HG03378 (cell line): ENCODE data around the gene ETNK1.
"Not testable (repeated sequence)": the region's sequence is repeated elsewhere in the genome, so short reads cannot be mapped to it uniquely, and the experiment has no call there.

ENCODE experiments used
- ATAC-seq: cut with Tn5 transposase; IDR thresholded peaks from one replicate; pipeline ENCODE4 v1.9.1; 2021; ENCODE audit warnings: mild to moderate bottlenecking, moderate library complexity; ENCODE audit not compliant: unreplicated experiment

Gene ETNK1

DNA sequence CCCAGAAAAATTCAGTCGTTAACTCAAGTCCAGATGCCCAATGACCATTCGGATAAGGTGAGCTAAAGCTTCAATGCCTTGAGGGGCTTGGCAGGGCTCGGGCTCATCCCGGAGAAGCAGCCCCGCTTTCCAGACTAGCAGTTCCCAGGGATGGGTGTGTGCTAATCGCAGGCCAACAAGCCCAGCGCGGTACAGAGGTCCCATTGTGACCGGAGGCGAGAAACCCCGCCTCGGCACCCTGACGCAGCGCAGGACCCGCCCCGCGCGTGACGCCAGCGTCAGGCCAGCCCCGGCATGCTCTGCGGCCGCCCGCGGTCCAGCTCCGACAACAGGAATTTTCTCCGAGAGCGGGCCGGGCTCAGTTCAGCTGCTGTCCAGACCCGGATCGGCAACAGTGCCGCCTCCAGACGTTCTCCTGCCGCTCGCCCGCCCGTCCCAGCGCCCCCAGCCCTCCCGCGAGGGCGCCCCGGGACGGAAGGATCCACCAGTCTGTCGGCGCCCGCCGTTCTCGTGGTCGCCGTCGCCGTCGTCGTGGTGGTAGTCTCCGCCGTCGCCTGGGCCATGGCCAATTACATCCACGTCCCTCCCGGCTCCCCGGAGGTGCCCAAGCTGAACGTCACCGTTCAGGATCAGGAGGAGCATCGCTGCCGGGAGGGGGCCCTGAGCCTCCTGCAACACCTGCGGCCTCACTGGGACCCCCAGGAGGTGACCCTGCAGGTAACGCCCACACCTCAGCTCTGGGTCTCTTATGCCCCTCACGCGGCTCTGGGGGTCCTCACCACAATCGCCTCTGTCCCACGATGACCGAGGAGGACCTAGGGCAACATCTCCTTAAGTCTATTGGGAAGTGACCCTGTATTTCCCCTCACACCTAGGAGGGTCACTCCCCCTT, at the start of gene ETNK1:
ETNK1 (plus strand) TSS at position 302 of the 892 bp plus-strand sequence; CDS start at position 562, 260 bp downstream.
- ATAC-seq, result peak; percentile 90

DNA sequence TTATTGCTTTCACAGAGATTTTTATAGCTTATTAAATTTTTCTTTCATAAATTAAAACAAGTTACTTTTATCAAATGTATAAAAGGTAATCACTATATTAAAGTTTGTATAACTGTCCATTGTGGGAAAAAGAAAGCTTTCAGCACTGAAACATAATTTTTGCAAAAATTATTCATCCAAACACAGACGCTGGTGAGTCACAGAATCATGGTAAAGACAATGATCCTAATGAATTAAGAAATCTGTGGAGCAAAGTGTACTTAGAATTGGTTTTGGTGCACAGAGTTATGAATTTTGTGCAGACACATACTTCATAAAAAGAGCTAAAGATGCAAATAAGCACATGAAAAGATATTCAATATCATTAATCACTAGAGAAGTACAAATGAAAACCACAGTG, 48.9 kb upstream of the ETNK1 start:
- no peak for ATAC-seq

DNA sequence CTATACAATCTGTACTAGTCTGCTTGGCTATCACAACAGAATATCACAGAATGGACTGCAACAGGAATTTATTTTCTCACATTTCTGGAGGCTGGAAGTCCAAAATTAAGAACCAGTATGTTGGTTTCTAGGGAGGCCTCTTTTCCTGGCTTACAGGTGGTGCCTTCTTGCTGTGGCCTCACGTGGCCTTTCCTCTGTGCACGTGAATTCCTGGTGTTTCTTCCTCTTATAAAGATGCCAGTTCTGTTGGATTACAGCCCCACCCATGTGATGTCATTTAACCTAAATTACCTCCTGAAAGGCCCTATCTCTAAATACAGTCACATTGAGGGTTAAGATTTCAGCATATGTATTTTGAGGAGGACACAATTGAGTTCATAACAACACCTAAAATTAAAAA, 48.5 kb upstream of the ETNK1 start:
- ATAC-seq, result no peak

- no peak for ATAC-seq
Observed at GRCh38 chr12:22577667-22578066, 47.3 kb upstream of the ETNK1 start.

GRCh38 chr12:22578328-22578727, 46.6 kb upstream of the ETNK1 start:
- ATAC-seq, result no peak

- ATAC-seq, result no peak
Observed at GRCh38 chr12:22588817-22589216, 36.2 kb upstream of the ETNK1 start.

DNA sequence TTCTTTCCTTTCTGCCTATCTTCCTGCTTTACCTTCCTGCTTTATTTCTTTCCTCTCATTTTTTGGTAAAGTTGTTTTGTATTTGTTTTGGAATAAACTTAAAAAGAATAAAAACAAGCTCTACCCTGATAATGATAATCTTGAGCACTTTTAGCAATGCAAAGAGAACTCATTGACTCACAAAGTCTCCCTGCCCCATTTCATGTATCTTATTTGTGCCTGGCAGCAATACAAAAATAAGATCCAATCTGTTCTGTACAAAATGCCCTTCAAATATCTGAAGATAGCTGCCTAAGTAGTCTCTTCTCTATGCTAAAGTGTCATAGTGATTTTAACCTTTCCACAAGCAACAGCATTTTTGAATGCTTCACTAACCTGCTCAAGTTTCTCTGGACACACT, 31.1 kb upstream of the ETNK1 start:
- no peak for ATAC-seq

- not testable (repeated sequence) for ATAC-seq
Observed at GRCh38 chr12:22597539-22597938, 27.4 kb upstream of the ETNK1 start.

DNA sequence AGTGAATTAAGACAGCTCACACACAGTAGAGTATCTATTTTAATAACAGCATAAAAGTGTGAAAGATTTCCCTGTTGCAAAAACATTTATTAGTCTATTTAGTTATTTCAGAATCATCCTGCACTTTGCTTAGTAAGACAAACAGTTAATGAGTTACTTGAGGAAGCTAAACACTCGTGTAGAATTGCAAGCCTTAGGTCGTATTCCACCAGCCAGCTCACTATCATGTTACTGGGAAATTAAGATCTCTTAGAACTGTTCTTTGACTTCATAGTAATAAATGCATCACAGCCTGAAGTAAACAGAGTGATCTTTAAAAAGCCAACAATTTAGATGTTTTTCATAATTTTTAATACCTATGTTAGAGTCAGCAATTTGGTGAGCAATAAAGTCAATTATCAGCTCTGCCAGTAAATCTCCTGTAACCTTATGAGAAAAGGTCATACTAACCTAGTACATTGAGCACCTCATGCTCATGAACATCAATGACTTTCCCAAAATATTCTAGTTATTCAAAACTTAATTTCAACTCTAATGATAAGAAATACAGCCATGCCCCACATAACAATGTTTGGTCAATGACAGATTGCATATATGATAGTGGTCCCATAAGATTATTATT, 26.7 kb upstream of the ETNK1 start:
- no peak for ATAC-seq

- no peak for ATAC-seq
Observed at GRCh38 chr12:22598763-22599161, 26.2 kb upstream of the ETNK1 start.

- ATAC-seq, result no peak
Observed at GRCh38 chr12:22600181-22600580, 24.8 kb upstream of the ETNK1 start.

DNA sequence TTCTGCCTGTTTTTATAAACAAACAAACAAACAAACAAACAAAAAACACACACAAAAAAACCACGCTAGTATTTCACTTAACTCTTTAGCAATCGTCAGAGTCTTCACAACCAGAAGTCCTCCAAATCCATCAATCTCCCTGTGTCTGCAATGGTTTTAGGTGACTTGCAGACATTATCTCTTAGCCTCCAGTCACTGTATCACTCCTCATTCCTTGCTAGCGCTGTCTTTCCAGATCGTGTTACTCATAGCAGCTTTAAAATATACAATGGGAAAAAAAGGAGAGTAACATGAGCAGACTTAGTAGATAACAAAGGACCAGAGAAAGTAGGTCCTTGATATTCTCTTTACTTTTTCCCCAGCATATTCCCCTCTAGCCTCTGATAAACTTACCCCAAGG, 15.5 kb upstream of the ETNK1 start:
- no peak for ATAC-seq

GRCh38 chr12:22610131-22610530, 14.8 kb upstream of the ETNK1 start:
- ATAC-seq, result no peak

DNA sequence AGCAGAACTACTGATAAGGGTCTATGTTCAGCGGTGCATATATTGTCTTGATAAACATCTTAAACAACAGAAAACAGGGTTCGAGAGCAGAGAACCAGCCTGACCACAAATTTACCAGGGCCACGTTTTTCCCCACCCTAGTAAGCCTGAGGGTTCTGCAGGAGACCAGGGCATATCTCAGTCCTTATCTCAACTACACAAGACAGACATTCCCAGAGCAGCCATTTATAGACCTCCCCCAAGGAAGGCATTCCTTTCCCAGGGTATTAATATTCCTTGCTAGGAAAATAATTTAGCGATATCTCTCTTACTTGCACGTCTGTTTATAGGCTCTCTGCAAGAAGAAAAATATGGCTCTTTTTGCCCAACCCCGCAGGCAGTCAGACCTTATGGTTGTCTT, 12.1 kb upstream of the ETNK1 start:
- not testable (repeated sequence) for ATAC-seq

DNA sequence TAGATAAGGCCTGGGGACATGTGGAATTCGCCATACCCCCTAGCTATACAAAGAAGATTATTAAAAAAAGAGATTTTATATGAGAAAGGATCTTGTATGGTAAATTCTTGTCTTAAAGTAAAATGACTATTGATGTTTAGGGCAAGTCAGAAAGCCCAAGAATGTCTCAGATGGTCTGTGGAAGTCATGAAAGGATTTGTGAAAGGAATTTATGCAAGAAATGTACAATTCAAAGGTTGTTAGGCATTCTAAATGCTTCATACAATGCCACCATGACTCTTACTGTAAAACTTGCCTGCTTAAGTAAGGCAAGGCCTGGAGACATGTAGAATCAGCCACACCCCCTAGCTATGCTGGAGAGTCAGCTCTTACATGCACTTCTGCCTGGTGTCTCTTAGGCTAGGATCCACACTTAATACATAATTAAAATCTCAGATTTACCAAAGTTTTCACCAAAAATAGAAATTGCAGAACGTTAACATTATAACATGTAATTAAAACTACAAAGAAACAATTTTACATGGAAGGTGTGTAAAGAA, 8.9 kb upstream of the ETNK1 start:
- ATAC-seq, result no peak

DNA sequence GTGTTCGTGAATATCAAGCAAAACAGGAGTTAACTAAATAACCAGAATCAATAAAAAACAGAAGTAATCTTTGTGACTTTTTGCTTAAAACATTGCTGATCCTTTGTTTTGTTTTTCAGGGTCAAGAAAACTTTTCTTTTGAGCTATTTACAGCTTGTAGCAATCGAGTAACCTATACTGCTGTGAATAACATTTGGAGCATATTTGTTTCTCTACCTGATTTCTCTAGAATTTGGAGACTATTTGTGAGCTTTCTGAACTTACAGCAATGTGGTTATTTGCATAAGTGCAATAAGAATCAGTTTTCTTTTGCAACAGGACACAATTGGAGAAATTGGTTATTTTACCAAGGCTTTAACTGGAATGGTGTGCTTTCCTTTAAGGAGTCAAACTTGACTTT, 7.3 kb upstream of the ETNK1 start:
- no peak for ATAC-seq

DNA sequence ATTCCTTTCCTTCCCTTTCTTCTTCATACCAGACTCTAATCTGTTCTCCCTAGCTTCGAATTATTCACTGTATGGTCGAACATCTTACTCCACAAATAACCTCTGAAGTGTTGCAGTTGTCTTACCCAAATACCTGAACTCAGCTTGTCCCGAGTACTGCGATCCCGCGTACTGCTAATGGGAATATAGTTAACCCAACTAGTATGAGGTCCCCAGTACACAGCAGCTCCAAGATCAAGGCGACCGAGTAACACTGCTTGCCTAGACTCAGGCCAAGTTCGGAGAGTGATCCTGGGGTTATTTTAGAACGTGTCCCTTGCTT, 462 bp upstream of the ETNK1 start:
- no peak for ATAC-seq

DNA sequence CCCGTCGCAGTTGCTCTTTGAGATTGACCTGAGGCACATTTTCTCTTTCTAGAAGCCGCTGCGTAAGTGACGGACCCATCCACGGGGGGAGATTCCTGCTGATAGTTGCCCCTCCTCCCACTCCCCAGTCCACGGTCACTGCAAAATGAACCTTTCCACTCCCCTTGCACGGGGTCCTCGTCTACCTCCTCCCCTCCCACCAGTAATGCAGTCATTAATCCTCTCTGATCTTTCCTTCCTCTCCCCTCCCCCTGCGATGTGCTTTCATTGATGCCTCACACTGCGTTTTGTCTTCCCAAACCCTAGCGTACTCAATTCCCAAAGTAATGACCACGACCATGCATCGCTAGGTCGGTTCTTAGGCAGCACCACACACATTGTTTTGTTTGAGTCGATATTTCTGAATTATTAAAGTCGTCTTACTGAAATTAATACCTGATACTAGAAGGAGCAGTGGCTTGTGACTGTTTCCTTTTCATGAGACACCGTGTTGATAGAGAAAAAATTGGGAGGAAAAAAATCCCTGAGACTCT, 857 bp downstream of the ETNK1 start:
- peak; percentile 26 for ATAC-seq

- peak; percentile 47 for ATAC-seq
Observed at GRCh38 chr12:22626406-22626805, 1.4 kb downstream of the ETNK1 start.

DNA sequence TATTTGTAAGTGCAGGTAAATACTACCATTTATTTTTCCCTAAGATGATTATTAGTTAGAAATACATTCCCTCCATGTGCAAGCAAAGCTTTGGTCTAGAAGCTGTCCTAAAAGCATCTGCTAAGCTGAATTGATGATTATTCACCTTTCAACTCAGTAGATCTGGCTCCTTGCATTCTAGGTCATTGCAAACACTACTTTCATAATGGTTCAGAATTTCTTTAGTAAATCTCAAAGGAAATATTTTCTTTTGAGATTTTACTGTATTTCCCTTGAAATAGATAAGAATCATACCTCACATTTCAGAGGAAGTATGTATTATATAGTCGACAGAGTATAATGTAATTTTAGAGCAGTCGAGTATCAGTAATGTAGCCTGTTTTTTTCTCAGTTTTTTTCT, 2.4 kb downstream of the ETNK1 start:
- no peak for ATAC-seq

- no peak for ATAC-seq
Observed at GRCh38 chr12:22628228-22628627, 3.3 kb downstream of the ETNK1 start.

DNA sequence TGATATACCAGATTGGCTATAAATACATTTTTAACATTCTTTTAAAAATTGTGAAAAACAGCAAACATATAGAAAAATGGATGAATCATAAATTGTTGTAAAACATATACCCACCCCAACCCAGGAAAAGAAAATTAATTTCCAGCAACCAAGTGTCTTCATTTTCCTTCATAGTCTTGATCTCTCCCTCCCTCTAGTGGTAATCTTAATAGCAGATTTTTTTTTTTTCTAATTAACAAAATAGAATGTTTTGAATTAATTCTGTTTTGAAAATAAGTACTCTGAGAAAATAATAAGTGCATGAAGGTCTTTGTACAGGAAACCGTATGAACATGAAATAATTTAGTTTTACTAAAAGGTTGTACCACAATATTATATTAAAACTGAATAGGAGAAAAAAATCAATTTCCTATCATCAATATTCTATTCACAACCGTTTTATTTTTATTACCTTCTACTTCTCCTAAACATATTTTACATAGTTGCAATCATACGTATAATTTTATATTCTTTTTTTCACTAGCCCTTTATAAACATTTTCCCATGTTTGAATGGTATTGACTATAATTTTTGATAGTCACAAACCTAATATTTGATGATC, 7.0 kb downstream of the ETNK1 start:
- no peak for ATAC-seq
